Measurements from ENCODE around the gene TMEM38B.

- no peak for TF ChIP-seq CTCF (IDR thresholded peaks at IDR 0.05)
- TF ChIP-seq POLR2A (IDR thresholded peaks at IDR 0.05), result no peak
These were observed 17.9 kb upstream of the TMEM38B start for GRCh38 chr9:105676351-105676923.

Measured in thyroid gland (tissue), 4 donors.